Pancreas (tissue), 10 donors: ENCODE data around the gene DOCK3. TPM values are rescaled to one million over a fixed set of nuclear protein-coding genes. Genes with fewer than 3 reads are reported as not detected.

Experiments used
- ATAC-seq, 4 donors: fragments of 200-7000 bp; cut with Tn5 transposase; one replicate each; pipeline versions ENCODE4 v1.8.0 to v1.9.1; 2020; ENCODE audit warnings: mild to moderate bottlenecking in 4 of 4, moderate library complexity in 4 of 4
- DNase-seq, 6 donors: peaks; one replicate each; pipeline ENCODE4 v3.0.0-alpha.2; 2020
- FAIRE-seq: peaks from 2 replicates; lab custom pipeline; 2012; peaks lifted over from hg19 to GRCh38; lab: Jason Lieb, UNC
- H3K27ac ChIP-seq, 4 donors: fragments of 200-600 bp; sonication (generic); 1 replicate in 3 of 4; 2 replicates in 1 of 4; pipeline versions ENCODE4 v1.5.0 to v1.8.0; 2020
- H3K27me3 ChIP-seq, 4 donors: fragments of 200-600 bp; one replicate each; pipeline ENCODE4 v1.8.0; 2021
- H3K36me3 ChIP-seq, 3 donors: fragments of 200-600 bp; sonication (generic) in 1 of 3; one replicate each; pipeline versions ENCODE4 v1.5.0 to v1.8.0; 2020 to 2021
- H3K4me1 ChIP-seq, 3 donors: fragments of 200-600 bp; one replicate each; pipeline ENCODE4 v1.8.0; 2021
- H3K4me3 ChIP-seq, 4 donors: fragments of 200-600 bp; sonication (generic) in 2 of 4; one replicate each; pipeline versions ENCODE4 v1.5.0 to v1.8.0; 2020 to 2021
- H3K9me3 ChIP-seq, 4 donors: fragments of 200-600 bp; one replicate each; pipeline ENCODE4 v1.8.0; 2021
- WGBS, 2 donors: extraction: QIAGEN DNeasy Blood & Tissue Kit; methylation state at CpG; one replicate each; pipeline ENCODE4 v1.1.7; 2013; 5-methylcytosine and 5-hydroxymethylcytosine counted together
- intact Hi-C, 3 donors: fragments of 100-400 bp; cut with DNase I; formaldehyde crosslinking; loops; one replicate each; pipeline versions ENCODE4 v1.11.1 to v1.14.2; 2022
- polyA plus RNA-seq, 2 donors: library from polyadenylated mRNA; stranded (reverse); fragments of 200-250 nt; gene quantifications; one replicate each; pipeline ENCODE4 v1.2.3, GENCODE V29; 2013
- total RNA-seq, 6 donors: library from RNA; stranded (reverse); fragmentation: NEBNext Ultra II Directional in 4 of 6; extraction: Animal tissue kit (Norgen Biotek cat#: 25700) in 4 of 6; gene quantifications; one replicate each; pipeline versions ENCODE4 v1.2.1 to v1.2.4, GENCODE V29; 2021 to 2023
- TF ChIP-seq, protein P1 (sequence below), 4 donors: fragments of 200-600 bp; sonication (generic) in 3 of 4; IDR thresholded peaks; one replicate each; pipeline versions ENCODE4 v1.5.0 to v1.8.0; 2021; ENCODE audit warnings: antibody characterized with exemption in 4 of 4
- donor health status: healthy with polysubstance abuse.
- donor health status: DM: no; HTN: no; CAD: no; lungs with moderate emphysema.
- donor health status: DM: no; HTN: no; CAD: no.
- donor health status: control.
- donor health status: control.
- donor health status: Bipolar disorder and iron deficiency.
- donor health status: DM: yes; HTN: yes; CAD: no.
- donor health status: DM: no; HTN: no; CAD: no.
- donor health status: DM: no; HTN: no; CAD: no.
- donor health status: DM: yes; HTN: yes; CAD: no.

DOCK3 gene
- total and polyA plus RNA-seq, 8 donors: 0.09 to 1.5 (median 0.36) TPM

DNA sequence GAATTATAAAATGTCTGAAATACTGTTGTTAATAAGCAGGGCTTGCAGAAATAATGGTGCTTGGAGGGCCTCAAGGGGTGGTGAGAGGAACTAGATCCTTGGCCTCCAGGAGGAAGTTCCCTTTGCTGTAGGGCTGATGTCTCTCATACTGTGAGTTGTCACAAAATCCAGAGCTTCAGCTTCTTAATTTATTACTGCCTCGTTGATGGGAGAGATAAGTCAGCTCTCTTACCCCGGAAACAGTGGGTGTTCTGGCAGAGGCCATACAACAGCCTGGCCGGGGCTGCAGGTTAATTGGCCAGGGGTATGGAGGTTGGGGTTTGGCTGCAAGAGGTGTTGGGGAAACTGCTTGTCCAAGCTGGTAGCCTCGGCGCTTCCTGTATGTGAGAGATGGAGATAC, 42.3 kb upstream of the DOCK3 start:
- Histone ChIP-seq H3K36me3 (no peaks in the 10 kb centered on the region), H3K27ac (no peak overlapping the region), H3K27me3 (no peaks in the 10 kb centered on the region), H3K4me3 (no peak overlapping the region), H3K4me1 (no peaks in the 10 kb centered on the region), H3K9me3 (no peaks in the 10 kb centered on the region)
- ATAC-seq (peak in 1 of 4 donors; percentile 52), FAIRE-seq (no peak), DNase-seq (no peak)
- TF ChIP-seq, protein P1, sequence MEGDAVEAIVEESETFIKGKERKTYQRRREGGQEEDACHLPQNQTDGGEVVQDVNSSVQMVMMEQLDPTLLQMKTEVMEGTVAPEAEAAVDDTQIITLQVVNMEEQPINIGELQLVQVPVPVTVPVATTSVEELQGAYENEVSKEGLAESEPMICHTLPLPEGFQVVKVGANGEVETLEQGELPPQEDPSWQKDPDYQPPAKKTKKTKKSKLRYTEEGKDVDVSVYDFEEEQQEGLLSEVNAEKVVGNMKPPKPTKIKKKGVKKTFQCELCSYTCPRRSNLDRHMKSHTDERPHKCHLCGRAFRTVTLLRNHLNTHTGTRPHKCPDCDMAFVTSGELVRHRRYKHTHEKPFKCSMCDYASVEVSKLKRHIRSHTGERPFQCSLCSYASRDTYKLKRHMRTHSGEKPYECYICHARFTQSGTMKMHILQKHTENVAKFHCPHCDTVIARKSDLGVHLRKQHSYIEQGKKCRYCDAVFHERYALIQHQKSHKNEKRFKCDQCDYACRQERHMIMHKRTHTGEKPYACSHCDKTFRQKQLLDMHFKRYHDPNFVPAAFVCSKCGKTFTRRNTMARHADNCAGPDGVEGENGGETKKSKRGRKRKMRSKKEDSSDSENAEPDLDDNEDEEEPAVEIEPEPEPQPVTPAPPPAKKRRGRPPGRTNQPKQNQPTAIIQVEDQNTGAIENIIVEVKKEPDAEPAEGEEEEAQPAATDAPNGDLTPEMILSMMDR (IDR thresholded peaks at IDR 0.05): no peak
- 57 to 59% methylated on average over 5 of the region's 5 CpGs for WGBS, 2 donors
- intact Hi-C loops: no loop called here

DNA sequence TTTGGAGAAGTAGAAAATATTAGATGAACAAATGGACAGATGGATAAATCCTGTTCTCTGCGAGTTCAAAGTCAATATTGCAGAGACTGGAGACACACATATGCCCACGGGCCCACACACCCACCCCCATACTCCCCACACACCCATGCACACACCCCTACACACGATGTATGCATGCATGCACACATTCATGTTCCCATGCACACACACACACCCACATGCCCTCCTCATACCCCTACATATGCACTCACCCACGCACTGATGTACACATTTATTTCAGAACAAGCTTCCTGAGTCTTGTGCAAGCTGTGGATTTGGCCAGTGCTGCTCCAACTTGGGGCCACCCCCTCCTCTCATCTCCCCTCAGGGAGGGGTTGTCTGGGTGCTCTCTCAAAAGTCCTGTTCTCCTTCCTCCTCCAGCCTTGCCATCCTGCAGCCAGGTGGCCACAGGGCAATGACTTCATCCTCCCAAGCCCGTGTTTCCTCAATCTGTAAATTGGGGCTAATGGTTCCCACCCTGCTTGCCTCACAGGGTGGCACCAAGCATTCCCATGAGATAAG, 41.4 kb upstream of the DOCK3 start:
- Histone ChIP-seq H3K9me3 (no peaks in the 10 kb centered on the region), H3K27me3 (no peaks in the 10 kb centered on the region), H3K27ac (no peak overlapping the region), H3K36me3 (no peaks in the 10 kb centered on the region), H3K4me3 (no peak overlapping the region), H3K4me1 (no peaks in the 10 kb centered on the region)
- intact Hi-C loops: no loop called here
- TF ChIP-seq, protein P1 (IDR thresholded peaks at IDR 0.05): no peak
- DNase-seq (no peak), FAIRE-seq (no peak), ATAC-seq (no peak)
- 73 to 78% methylated on average over 5 of the region's 5 CpGs for WGBS, 2 donors

DNA sequence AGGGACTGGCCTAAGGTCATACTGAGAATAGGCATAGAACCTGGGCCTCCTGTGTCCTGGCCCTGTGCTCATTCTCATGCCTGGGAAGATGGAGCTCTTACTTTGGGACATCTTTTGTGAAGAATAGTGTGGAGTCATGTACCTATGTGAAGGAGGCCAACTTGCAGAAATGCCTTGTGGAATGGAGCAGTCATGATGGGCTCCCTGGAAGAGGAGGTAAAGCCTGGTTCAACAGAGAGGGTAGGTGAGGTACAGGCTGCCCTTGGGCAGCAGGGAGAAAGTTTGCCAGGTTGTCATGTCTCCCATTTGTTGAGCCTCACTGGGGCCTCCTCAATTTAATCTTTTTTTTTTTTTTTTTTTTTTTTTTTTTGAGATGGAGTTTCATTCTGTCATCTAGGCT, 39.7 kb upstream of the DOCK3 start:
- H3K4me3 ChIP-seq: no peak overlapping the region
- no peaks in the 10 kb centered on the region for H3K27me3 ChIP-seq
- FAIRE-seq: no peak
- no peaks in the 10 kb centered on the region for H3K9me3 ChIP-seq
- H3K4me1 ChIP-seq: no peaks in the 10 kb centered on the region
- intact Hi-C loops: no loop called here
- H3K27ac ChIP-seq: no peak overlapping the region
- TF ChIP-seq, protein P1 (IDR thresholded peaks at IDR 0.05): no peak
- DNase-seq: no peak
- no peaks in the 10 kb centered on the region for H3K36me3 ChIP-seq
- ATAC-seq: no peak

DNA sequence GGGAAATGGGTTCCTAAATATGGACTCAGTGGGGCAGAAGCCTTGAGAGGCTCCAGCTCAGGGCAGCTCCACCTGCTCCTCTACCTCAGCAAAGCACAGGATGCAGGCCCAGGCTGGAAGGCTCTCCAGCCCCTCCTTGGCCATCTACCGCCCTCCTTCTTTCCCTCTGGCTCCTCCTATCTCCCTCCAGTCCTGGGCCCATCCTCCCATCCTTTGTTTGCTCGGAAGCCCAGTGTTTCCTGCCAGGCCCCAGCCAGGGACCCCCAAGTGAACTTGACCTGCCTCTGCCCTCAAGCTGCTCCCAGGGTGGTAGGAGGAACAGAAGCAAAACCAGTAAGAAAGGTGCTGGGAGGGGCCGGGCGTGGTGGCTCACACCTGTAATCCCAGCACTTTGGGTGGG, 37.7 kb upstream of the DOCK3 start:
- TF ChIP-seq, protein P1 (IDR thresholded peaks at IDR 0.05): no peak
- Histone ChIP-seq H3K27me3 (no peaks in the 10 kb centered on the region), H3K4me3 (no peak overlapping the region), H3K9me3 (no peaks in the 10 kb centered on the region), H3K27ac (no peak overlapping the region), H3K4me1 (no peaks in the 10 kb centered on the region), H3K36me3 (peaks cover 0 to 2% (median 0%) of the 10 kb centered on the region in 3 donors)
- intact Hi-C loops: no loop called here
- FAIRE-seq (no peak), DNase-seq (no peak), ATAC-seq (no peak)
- 97% methylated on average over 4 of the region's 4 CpGs for WGBS, 2 donors

DNA sequence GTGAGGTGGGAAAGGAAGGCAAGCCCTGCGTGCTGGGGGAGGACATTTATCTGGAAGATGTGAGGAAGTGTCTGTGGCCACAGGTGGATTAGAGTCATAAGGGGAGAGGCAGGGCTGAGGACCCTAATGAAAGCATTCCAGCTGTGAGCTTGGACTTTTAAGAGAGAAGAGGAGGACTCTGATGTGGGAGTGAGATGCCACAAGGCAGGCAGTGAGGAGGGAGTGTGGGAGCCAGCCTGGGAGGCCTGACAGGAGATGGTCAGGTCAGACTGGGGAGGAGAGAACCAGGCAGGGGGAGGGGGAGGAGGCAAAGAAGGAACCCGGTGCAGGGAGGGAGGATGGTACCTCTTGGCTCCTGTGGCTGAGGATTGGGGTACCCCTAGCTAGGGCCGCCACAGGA, 36.8 kb upstream of the DOCK3 start:
- Histone ChIP-seq H3K4me1 (no peaks in the 10 kb centered on the region), H3K27me3 (no peaks in the 10 kb centered on the region)
- FAIRE-seq: no peak

More for the DNA sequence above, 36.8 kb upstream of the DOCK3 start:
- Histone ChIP-seq H3K9me3 (no peaks in the 10 kb centered on the region), H3K27ac (no peak overlapping the region), H3K36me3 (peaks cover 0 to 5% (median 4%) of the 10 kb centered on the region in 3 donors), H3K4me3 (no peak overlapping the region)
- TF ChIP-seq, protein P1 (IDR thresholded peaks at IDR 0.05): no peak
- DNase-seq (no peak), ATAC-seq (no peak)
- intact Hi-C loops: no loop called here
- WGBS, 2 donors: 77 to 78% methylated on average over 3 of the region's 3 CpGs
